ENCODE measurements around the gene PLCB3. TPM values are rescaled to one million over a fixed set of nuclear protein-coding genes. Genes with fewer than 3 reads are reported as not detected.

The PLCB3 gene
- total RNA-seq, 1 experiment from 2014 or later, result 80.2 TPM

GRCh38 chr11:64208086-64208795, 43.1 kb upstream of the PLCB3 start:
- H4K8ac ChIP-seq (replicated peaks; ENCODE audit: insufficient read length, low read depth, low read length), result no peak overlapping the region
- H3K27me3 ChIP-seq (ENCODE audit: insufficient read depth, low read length), result no peaks in the 10 kb centered on the region
- H4K5ac ChIP-seq (ENCODE audit: insufficient read length, low read depth, low read length), result no peak overlapping the region
- H3K4me2 ChIP-seq (ENCODE audit: insufficient read depth, insufficient read length, low read length), result no peak overlapping the region
- H3K79me2 ChIP-seq (ENCODE audit: insufficient read depth, low read length), result no peaks in the 10 kb centered on the region
- H2BK20ac ChIP-seq (ENCODE audit: low read depth, low read length, poor library complexity, severe bottlenecking), result no peak overlapping the region
- no peak overlapping the region for H2BK120ac ChIP-seq (ENCODE audit: low read depth, low read length, poor library complexity, severe bottlenecking)
- H2AFZ ChIP-seq (ENCODE audit: low read length), result no peak overlapping the region
- Mint-ChIP-seq H3K4me1 (peaks cover 12% of the 10 kb centered on the region in 2 experiments), H3K27me3 (ENCODE audit: low read depth) (no peaks in the 10 kb centered on the region), H3K36me3 (ENCODE audit: insufficient read depth in 1 of 3, low read depth in 3 of 3) (peaks cover 16 to 56% (median 50%) of the 10 kb centered on the region in 3 experiments), H3K9me3 (no peaks in the 10 kb centered on the region; a peak in 1 of 5 replicates), H3K27ac (peak overlapping the region in 2 of 3 experiments; percentile 74 to 82; a peak in 4 of 7 replicates), H3K4me3 (no peak overlapping the region)
- no peak overlapping the region for H2AK5ac ChIP-seq (ENCODE audit: insufficient read length, low read length)
- TF ChIP-seq CTCF (conservative IDR thresholded peaks at IDR 0.05), result no peak
- no peak overlapping the region for H2BK5ac ChIP-seq (ENCODE audit: insufficient read length, low read length)
- H2BK12ac ChIP-seq (ENCODE audit: insufficient read length, low read depth, low read length), result no peak overlapping the region
- H3K14ac ChIP-seq (ENCODE audit: insufficient read depth, low read length), result no peak overlapping the region
- DNase-seq, result no peak
- H3K9me3 ChIP-seq (ENCODE audit: control insufficient read depth, low read depth, low read length), result no peaks in the 10 kb centered on the region
- H3K4ac ChIP-seq (ENCODE audit: low read depth, low read length), result no peak overlapping the region
- no peak overlapping the region for H4K91ac ChIP-seq (ENCODE audit: insufficient read length, low read depth, low read length)
- no peaks in the 10 kb centered on the region for H3K79me1 ChIP-seq (ENCODE audit: insufficient read depth, low read depth, low read length, poor library complexity, severe bottlenecking)
- H3K18ac ChIP-seq (ENCODE audit: insufficient read length, low read depth, low read length), result no peak overlapping the region
- no peak overlapping the region for H2BK15ac ChIP-seq (ENCODE audit: low read depth, low read length)
- H3K56ac ChIP-seq (ENCODE audit: insufficient read length, low read depth, low read length), result no peak overlapping the region
- H3K27ac ChIP-seq (ENCODE audit: insufficient read length, low read depth, low read length), result no peak overlapping the region
- no peaks in the 10 kb centered on the region for H3K4me1 ChIP-seq (ENCODE audit: insufficient read depth, low read length)
- H3K23me2 ChIP-seq (ENCODE audit: insufficient read length, low read depth, low read length, poor library complexity, severe bottlenecking), result no peaks in the 10 kb centered on the region
- no peak overlapping the region for H3T11ph ChIP-seq (ENCODE audit: low read length)
- no peak overlapping the region for H3K9ac ChIP-seq (ENCODE audit: extremely low read depth, insufficient read length, low read length)
- no CpG with 5 or more reads among the region's 23 CpGs for WGBS (ENCODE audit: extremely low coverage, insufficient read length, low lambda C conversion rate)
- no peak overlapping the region for H3K23ac ChIP-seq (ENCODE audit: insufficient read length, low read depth, low read length)
- no peaks in the 10 kb centered on the region for H4K20me1 ChIP-seq (ENCODE audit: control insufficient read depth, insufficient read depth, insufficient read length)

Measured in H9 (cell line).